HCT116 (cell line): ENCODE measurements around the gene NARF. TPM values are rescaled to one million over a fixed set of nuclear protein-coding genes. Genes with fewer than 3 reads are reported as not detected.

Source experiments
- ATAC-seq: fragments of 200-7000 bp; cut with Tn5 transposase; 2 replicates; pipeline ENCODE4 v1.9.1; 2020; ENCODE audit warnings: mild to moderate bottlenecking, moderate library complexity
- BruUV-seq: library from RNA; stranded (reverse); fragments of 400-500 nt; replicated peaks from 2 replicates; lab custom pipeline; 2021; lab: Mats Ljungman, UMichigan
- CTCF ChIA-PET: fragments of 300-600 bp; sonication (Branson Sonifier 250); formaldehyde crosslinking; loops from one replicate; lab custom pipeline; 2021; ENCODE audit warnings: antibody characterized with exemption; lab: Charles Lee
- POLR2A ChIA-PET: fragments of 300-600, 350-600 bp; sonication (Branson Sonifier 250); formaldehyde crosslinking; loops from one replicate; lab custom pipeline; 2021; ENCODE audit warnings: antibody characterized with exemption; lab: Charles Lee
- RAD21 ChIA-PET, 2 experiments: fragments of 300-600 bp; sonication (Branson Sonifier 250); formaldehyde crosslinking; loops; one replicate each; lab custom pipeline; 2023; ENCODE audit warnings: low total read pairs in 2 of 2; ENCODE audit not compliant: uncharacterized antibody in 2 of 2, unreplicated experiment in 2 of 2, low non-redundant PET in 1 of 2; lab: Charles Lee
- DNase-seq: peaks from one replicate; pipeline ENCODE4 v3.0.0-alpha.2; 2010; ENCODE audit warnings: low read depth, low spot score
- H2AFZ ChIP-seq: fragments of 200-600 bp; shearing (Covaris generic), sonication (generic); 2 replicates; pipeline ENCODE4 v1.6.1; 2017; ENCODE audit warnings: low read depth, mixed run types, mixed read lengths, antibody characterized with exemption, low read length; ENCODE audit not compliant: poor library complexity, severe bottlenecking
- H3K27ac ChIP-seq: 2 replicates; pipeline ENCODE4 v1.5.1; 2012; ENCODE audit warnings: low read depth, low read length
- H3K27me3 ChIP-seq: fragments of 200-600 bp; sonication (generic); 2 replicates; pipeline ENCODE4 v1.6.1; 2016; ENCODE audit warnings: mixed run types, low read length, mixed read lengths; ENCODE audit not compliant: insufficient read depth
- H3K36me3 ChIP-seq, 2 experiments: fragments of 200-500 bp in 1 of 2; fragments of 200-600 bp in 1 of 2; sonication (Bioruptor generic) in 1 of 2; sonication (generic) in 1 of 2; 2 replicates each; pipeline versions ENCODE4 v1.5.1 to v1.6.1; 2014 to 2016; ENCODE audit warnings: low read length in 2 of 2, inconsistent platforms in 1 of 2, mixed read lengths in 1 of 2, mixed run types in 1 of 2; ENCODE audit not compliant: insufficient read depth in 2 of 2, control insufficient read depth in 1 of 2
- H3K4me1 ChIP-seq, 2 experiments: fragments of 200-600 bp in 1 of 2; sonication (generic) in 1 of 2; 2 replicates each; pipeline versions ENCODE4 v1.5.1 to v1.6.1; 2012 to 2017; ENCODE audit warnings: low read length in 2 of 2, inconsistent platforms in 1 of 2, mild to moderate bottlenecking in 1 of 2, mixed read lengths in 1 of 2, mixed run types in 1 of 2, moderate library complexity in 1 of 2; ENCODE audit not compliant: insufficient read depth in 2 of 2, control insufficient read depth in 1 of 2
- H3K4me2 ChIP-seq: fragments of 200-600 bp; sonication (generic); 2 replicates; pipeline ENCODE4 v1.6.1; 2017; ENCODE audit warnings: mixed run types, low read length, mixed read lengths
- H3K4me3 ChIP-seq, 2 experiments: fragments of 200-600 bp in 1 of 2; sonication (generic) in 1 of 2; replicated peaks in 1 of 2; 2 replicates each; pipeline ENCODE4 v1.5.1; 2011 to 2016; ENCODE audit warnings: low read length in 2 of 2, control low read depth in 1 of 2, low read depth in 1 of 2, mild to moderate bottlenecking in 1 of 2, mixed read lengths in 1 of 2, mixed run types in 1 of 2
- H3K79me2 ChIP-seq: fragments of 200-600 bp; sonication (generic); 2 replicates; pipeline ENCODE4 v1.6.1; 2017; ENCODE audit warnings: mild to moderate bottlenecking, mixed run types, low read length, moderate library complexity, mixed read lengths; ENCODE audit not compliant: insufficient read depth
- H3K9ac ChIP-seq: fragments of 200-600 bp; sonication (generic); 2 replicates; pipeline ENCODE4 v1.6.1; 2016; ENCODE audit warnings: low read length, mixed read lengths
- H3K9me2 ChIP-seq: fragments of 200-600 bp; sonication (generic), shearing (Covaris generic); 2 replicates; pipeline ENCODE4 v1.6.1; 2017; ENCODE audit warnings: mixed run types, mild to moderate bottlenecking, moderate library complexity; ENCODE audit not compliant: insufficient read depth
- H3K9me3 ChIP-seq, 2 experiments: fragments of 200-500 bp in 1 of 2; fragments of 200-600 bp in 1 of 2; sonication (Bioruptor generic) in 1 of 2; sonication (generic) in 1 of 2; 2 replicates each; pipeline ENCODE4 v1.6.1; 2014 to 2017; ENCODE audit warnings: low read length in 2 of 2, mixed read lengths in 2 of 2, inconsistent platforms in 1 of 2, low read depth in 1 of 2, mild to moderate bottlenecking in 1 of 2, mixed run types in 1 of 2, moderate library complexity in 1 of 2; ENCODE audit not compliant: control insufficient read depth in 1 of 2, insufficient read depth in 1 of 2
- H4K20me1 ChIP-seq: fragments of 200-600 bp; sonication (generic), shearing (Covaris generic); 2 replicates; pipeline ENCODE4 v1.6.1; 2017; ENCODE audit warnings: mixed run types, mild to moderate bottlenecking, moderate library complexity; ENCODE audit not compliant: insufficient read depth
- CBX3 ChIP-seq: IDR thresholded peaks from 2 replicates; pipeline ENCODE4 v1.6.1; 2012; ENCODE audit warnings: low read depth
- CEBPB ChIP-seq: IDR thresholded peaks from 2 replicates; pipeline ENCODE4 v1.6.1; 2012; ENCODE audit warnings: low read depth
- EGR1 ChIP-seq: IDR thresholded peaks from 2 replicates; pipeline ENCODE4 v1.6.1; 2012; ENCODE audit warnings: low read depth
- EZH2phosphoT487 ChIP-seq: fragments of 200-600 bp; IDR thresholded peaks from 2 replicates; pipeline ENCODE4 v1.6.1; 2018; ENCODE audit warnings: antibody characterized with exemption, borderline replicate concordance
- POLR2A ChIP-seq: IDR thresholded peaks from 2 replicates; pipeline ENCODE4 v1.7.0; 2011; ENCODE audit warnings: borderline replicate concordance; ENCODE audit not compliant: insufficient read depth, insufficient read length; ENCODE audit errors: extremely low read depth
- POLR2AphosphoS5 ChIP-seq: IDR thresholded peaks from 2 replicates; pipeline ENCODE4 v1.6.1; 2011; ENCODE audit warnings: mild to moderate bottlenecking, low read depth, low read length, moderate library complexity
- RAD21 ChIP-seq: IDR thresholded peaks from 2 replicates; pipeline ENCODE4 v1.6.1; 2012; ENCODE audit warnings: low read depth, mild to moderate bottlenecking
- SP1 ChIP-seq: IDR thresholded peaks from 2 replicates; pipeline ENCODE4 v1.6.1; 2012; ENCODE audit warnings: low read depth
- SRF ChIP-seq: IDR thresholded peaks from 2 replicates; pipeline ENCODE4 v1.6.1; 2012; ENCODE audit warnings: low read depth
- TCF7L2 ChIP-seq: IDR thresholded peaks from 2 replicates; pipeline ENCODE4 v1.7.0; 2011; ENCODE audit warnings: borderline replicate concordance, inconsistent platforms; ENCODE audit not compliant: insufficient read depth, insufficient read length; ENCODE audit errors: extremely low read depth
- ZNF274 ChIP-seq: fragments of 200-500 bp; sonication (Bioruptor generic); IDR thresholded peaks from 2 replicates; pipeline ENCODE4 v1.6.1; 2014; ENCODE audit warnings: mild to moderate bottlenecking, low read depth, low read length, inconsistent platforms
- intact Hi-C: fragments of 100-400 bp; cut with micrococcal nuclease; formaldehyde crosslinking; loops from 2 replicates; pipeline ENCODE4 v1.10.0; 2022
- total RNA-seq: library from RNA; stranded (reverse); gene quantifications from one replicate; pipeline ENCODE4 v1.2.1, GENCODE V29; 2021; ENCODE audit not compliant: unreplicated experiment
- TF ChIP-seq, protein P1 (sequence below): IDR thresholded peaks from 2 replicates; pipeline ENCODE4 v1.6.1; 2012
- TF ChIP-seq, protein P2 (sequence below): IDR thresholded peaks from 2 replicates; pipeline ENCODE4 v1.6.1; 2011; ENCODE audit warnings: mild to moderate bottlenecking, low read length, moderate library complexity; ENCODE audit not compliant: insufficient replicate concordance; ENCODE audit errors: extremely low read depth

NARF gene
- total RNA-seq, 1 experiment from 2014 or later: 91.8 TPM

DNA sequence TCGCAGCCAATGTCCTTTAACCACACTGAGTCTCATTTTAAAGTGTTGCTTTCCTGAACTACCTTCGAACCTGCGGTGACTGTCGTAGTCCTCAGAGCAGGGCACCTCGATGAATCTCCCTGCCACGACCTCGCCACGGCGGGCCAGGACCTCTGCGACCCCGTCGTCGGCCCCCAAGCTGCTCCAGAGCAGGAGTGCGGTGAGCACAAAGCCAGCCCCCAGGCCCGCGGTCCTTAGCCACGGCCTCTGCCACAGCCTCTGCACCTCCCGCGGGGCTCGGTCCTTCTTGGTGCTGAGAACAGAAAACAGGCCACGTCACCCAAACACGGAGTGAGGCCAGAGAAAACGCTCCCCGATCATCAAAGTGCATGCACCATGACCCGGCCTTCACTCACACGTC is 43.2 kb upstream of the NARF start:
- H3K4me3 ChIP-seq: no peak overlapping the region
- no peaks in the 10 kb centered on the region for H3K27me3 ChIP-seq
- peaks cover 6% of the 10 kb centered on the region; the same call in 1 of the 2 replicates for H4K20me1 ChIP-seq
- H3K4me1 ChIP-seq: peaks cover 7 to 23% of the 10 kb centered on the region in 2 experiments
- no TSS peak for BruUV-seq
- ATAC-seq (no peak), DNase-seq (no peak)
- intact Hi-C loops: loop anchor here (2.0 to 10.0 kb wide), 3 partner anchors 115 to 381 kb away; partner anchors contain the start of genes DCXR and RAC3
- no peaks in the 10 kb centered on the region; the same call in 1 of the 2 replicates for H3K79me2 ChIP-seq
- RAD21 ChIA-PET: interaction anchor here in 1 of 2 experiments (0.5 to 0.7 kb wide), 2 partner anchors 42 to 200 kb away, joined by 3 to 7 read pairs; no protein-coding TSS in a partner anchor
- H3K27ac ChIP-seq: no peak overlapping the region
- CTCF ChIA-PET: interaction anchor here (0.7 kb wide), 1 partner anchor 115 kb away, joined by 3 read pairs; no protein-coding TSS in a partner anchor
- H2AFZ ChIP-seq: no peak overlapping the region
- no peak overlapping the region for H3K4me2 ChIP-seq
- H3K9me3 ChIP-seq: no peaks in the 10 kb centered on the region
- TF ChIP-seq RAD21 (no peak), EGR1 (no peak), EZH2phosphoT487 (no peak), CEBPB (no peak), ZNF274 (no peak), CBX3 (no peak), POLR2A (no peak), TCF7L2 (no peak)
- TF ChIP-seq, protein P1, sequence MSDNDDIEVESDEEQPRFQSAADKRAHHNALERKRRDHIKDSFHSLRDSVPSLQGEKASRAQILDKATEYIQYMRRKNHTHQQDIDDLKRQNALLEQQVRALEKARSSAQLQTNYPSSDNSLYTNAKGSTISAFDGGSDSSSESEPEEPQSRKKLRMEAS: no peak
- no peak overlapping the region for H3K9ac ChIP-seq
- peaks cover 0 to 3% of the 10 kb centered on the region in 2 experiments; a peak in 1 of 4 replicates for H3K36me3 ChIP-seq
- POLR2A ChIA-PET: interaction anchor here (0.7 kb wide), 1 partner anchor 11 kb away, joined by 3 read pairs; no protein-coding TSS in a partner anchor
- H3K9me2 ChIP-seq: no peaks in the 10 kb centered on the region

DNA sequence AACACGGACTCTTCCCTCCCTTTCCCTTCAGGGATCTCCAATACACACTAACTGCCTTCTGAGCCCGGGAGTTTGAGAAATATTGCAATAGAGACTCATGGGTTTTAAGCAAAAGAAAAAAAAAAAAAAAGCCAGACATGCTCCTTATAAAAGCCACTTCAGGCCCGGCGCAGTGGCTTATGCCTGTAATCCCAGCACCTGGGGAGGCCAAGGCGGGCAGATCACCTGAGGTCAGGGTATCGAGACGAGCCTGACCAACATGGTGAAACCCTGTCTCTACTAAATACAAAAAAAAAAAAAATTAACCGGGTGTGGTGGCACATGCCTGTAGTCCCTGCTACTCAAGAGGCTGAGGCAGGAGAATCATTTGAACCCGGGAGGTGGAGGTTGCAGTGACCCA is 42.8 kb upstream of the NARF start:
- no TSS peak for BruUV-seq
- DNase-seq: no peak
- no peak for ATAC-seq
- intact Hi-C loops: loop anchor here (2.0 to 10.0 kb wide), 3 partner anchors 115 to 381 kb away; partner anchors contain the start of genes DCXR and RAC3
- ChIA-PET CTCF (no interaction called here), RAD21 (no interaction called here), POLR2A (no interaction called here)
- TF ChIP-seq SP1 (no peak), SRF (no peak), POLR2AphosphoS5 (no peak)
- TF ChIP-seq, protein P2, sequence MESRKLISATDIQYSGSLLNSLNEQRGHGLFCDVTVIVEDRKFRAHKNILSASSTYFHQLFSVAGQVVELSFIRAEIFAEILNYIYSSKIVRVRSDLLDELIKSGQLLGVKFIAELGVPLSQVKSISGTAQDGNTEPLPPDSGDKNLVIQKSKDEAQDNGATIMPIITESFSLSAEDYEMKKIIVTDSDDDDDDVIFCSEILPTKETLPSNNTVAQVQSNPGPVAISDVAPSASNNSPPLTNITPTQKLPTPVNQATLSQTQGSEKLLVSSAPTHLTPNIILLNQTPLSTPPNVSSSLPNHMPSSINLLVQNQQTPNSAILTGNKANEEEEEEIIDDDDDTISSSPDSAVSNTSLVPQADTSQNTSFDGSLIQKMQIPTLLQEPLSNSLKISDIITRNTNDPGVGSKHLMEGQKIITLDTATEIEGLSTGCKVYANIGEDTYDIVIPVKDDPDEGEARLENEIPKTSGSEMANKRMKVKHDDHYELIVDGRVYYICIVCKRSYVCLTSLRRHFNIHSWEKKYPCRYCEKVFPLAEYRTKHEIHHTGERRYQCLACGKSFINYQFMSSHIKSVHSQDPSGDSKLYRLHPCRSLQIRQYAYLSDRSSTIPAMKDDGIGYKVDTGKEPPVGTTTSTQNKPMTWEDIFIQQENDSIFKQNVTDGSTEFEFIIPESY: no peak
- H3K9me3 ChIP-seq: no peaks in the 10 kb centered on the region
- H3K9me2 ChIP-seq: no peaks in the 10 kb centered on the region
- H2AFZ ChIP-seq: no peak overlapping the region
- H3K27me3 ChIP-seq: no peaks in the 10 kb centered on the region
- no peaks in the 10 kb centered on the region; the same call in 1 of the 2 replicates for H3K79me2 ChIP-seq
- no peak overlapping the region for H3K9ac ChIP-seq
- no peak overlapping the region for H3K4me3 ChIP-seq
- H3K27ac ChIP-seq: no peak overlapping the region
- peaks cover 6% of the 10 kb centered on the region; the same call in 1 of the 2 replicates for H4K20me1 ChIP-seq
- peaks cover 7 to 23% of the 10 kb centered on the region in 2 experiments for H3K4me1 ChIP-seq
- H3K4me2 ChIP-seq: no peak overlapping the region
- H3K36me3 ChIP-seq: peaks cover 0 to 3% of the 10 kb centered on the region in 2 experiments; a peak in 1 of 4 replicates
